CD4-positive, alpha-beta memory T cell (primary cell): ENCODE measurements around the gene FGFR2. TPM values are rescaled to one million over a fixed set of nuclear protein-coding genes. Genes with fewer than 3 reads are reported as not detected.

Source experiments
- CTCF ChIA-PET: fragments of 350-600 bp; sonication (Branson Sonifier 250); formaldehyde crosslinking; loops from one replicate; lab custom pipeline; 2021; ENCODE audit warnings: inconsistent platforms; ENCODE audit not compliant: partially characterized antibody; lab: Charles Lee
- POLR2A ChIA-PET: fragments of 350-600 bp; sonication (Branson Sonifier 250); formaldehyde crosslinking; loops from one replicate; lab custom pipeline; 2021; ENCODE audit not compliant: partially characterized antibody; lab: Charles Lee
- DNase-seq, 5 donors: peaks; one replicate each; pipeline versions ENCODE4 v3.0.0 to v3.0.0-alpha.2; 2020 to 2022; ENCODE audit warnings: mixed read lengths in 1 of 5
- H3K27ac ChIP-seq: one replicate; pipeline ENCODE4 v1.7.0; 2013; ENCODE audit warnings: low read depth, low read length
- H3K27me3 ChIP-seq: 2 replicates; pipeline ENCODE4 v1.7.0; 2013; ENCODE audit warnings: mild to moderate bottlenecking, low read length, moderate library complexity; ENCODE audit not compliant: insufficient read depth
- H3K36me3 ChIP-seq: 2 replicates; pipeline ENCODE4 v1.7.0; 2013; ENCODE audit warnings: mild to moderate bottlenecking, low read length, moderate library complexity; ENCODE audit not compliant: insufficient read depth
- H3K4me1 ChIP-seq: 2 replicates; pipeline ENCODE4 v1.7.0; 2013; ENCODE audit warnings: mild to moderate bottlenecking, low read length, moderate library complexity; ENCODE audit not compliant: insufficient read depth
- H3K4me3 ChIP-seq, 2 donors: one replicate each; pipeline ENCODE4 v1.7.0; 2013; ENCODE audit warnings: low read length in 2 of 2, mild to moderate bottlenecking in 1 of 2
- H3K9me3 ChIP-seq, 2 donors: one replicate each; pipeline ENCODE4 v1.7.0; 2013; ENCODE audit warnings: low read length in 2 of 2, control low read depth in 1 of 2; ENCODE audit not compliant: control insufficient read depth in 1 of 2
- H3K27ac Mint-ChIP-seq, 7 donors: one replicate each; pipeline ENCODE4 v1.8.0; 2020 to 2021; ENCODE audit warnings: mixed read lengths in 7 of 7, mild to moderate bottlenecking in 6 of 7, inconsistent platforms in 3 of 7, moderate library complexity in 3 of 7
- H3K27me3 Mint-ChIP-seq, 2 donors: one replicate each; pipeline ENCODE4 v1.8.0; 2020 to 2021; ENCODE audit warnings: mixed read lengths in 2 of 2
- H3K36me3 Mint-ChIP-seq, 2 donors: one replicate each; pipeline ENCODE4 v1.8.0; 2020 to 2021; ENCODE audit warnings: mixed read lengths in 2 of 2, inconsistent platforms in 1 of 2, mild to moderate bottlenecking in 1 of 2
- H3K4me1 Mint-ChIP-seq, 4 donors: one replicate each; pipeline ENCODE4 v1.8.0; 2020 to 2021; ENCODE audit warnings: mixed read lengths in 4 of 4, mild to moderate bottlenecking in 1 of 4
- H3K4me3 Mint-ChIP-seq, 8 donors: one replicate each; pipeline ENCODE4 v1.8.0; 2020 to 2021; ENCODE audit warnings: mixed read lengths in 8 of 8, mild to moderate bottlenecking in 7 of 8, moderate library complexity in 6 of 8, inconsistent platforms in 3 of 8
- H3K9me3 Mint-ChIP-seq, 8 donors: one replicate each; pipeline ENCODE4 v1.8.0; 2020 to 2021; ENCODE audit warnings: mixed read lengths in 8 of 8, mild to moderate bottlenecking in 5 of 8, inconsistent platforms in 3 of 8, moderate library complexity in 1 of 8
- intact Hi-C: fragments of 100-400 bp; cut with micrococcal nuclease; formaldehyde crosslinking; loops from one replicate; pipeline ENCODE4 v1.15.1; 2023
- polyA plus RNA-seq, 2 donors: library from polyadenylated mRNA; unstranded; fragments of 300-500 nt; fragmentation: Illumina TruSeq; gene quantifications; one replicate each; pipeline ENCODE4 v1.2.3, GENCODE V29; 2021
- total RNA-seq, 2 experiments: library from RNA; stranded (reverse); gene quantifications; one replicate each; pipeline ENCODE4 v1.2.3, GENCODE V29; 2021

FGFR2 gene
- total and polyA plus RNA-seq, 4 experiments from 2014 or later: 0.58 to 1.0 (median 0.90) TPM; not detected in 1

DNA sequence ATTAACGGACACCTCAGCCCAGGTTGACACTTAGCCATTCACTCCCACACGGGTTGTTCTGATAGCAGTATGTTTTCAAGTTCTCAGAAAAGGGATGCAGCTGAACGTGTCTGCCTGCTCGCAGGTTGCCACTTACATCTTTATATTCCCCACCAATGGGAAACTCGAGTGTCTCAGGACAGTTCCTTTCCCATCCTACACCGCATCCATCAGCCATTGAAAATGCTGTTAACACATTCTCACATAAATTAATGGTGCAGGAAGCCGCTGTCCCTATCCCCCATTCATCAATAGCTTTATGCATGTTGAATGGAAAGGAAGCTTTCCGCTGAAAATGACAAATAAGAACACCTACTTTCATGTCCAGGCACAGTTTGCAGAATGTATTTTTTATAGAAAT lies 1.7 kb upstream of the FGFR2 start:
- intact Hi-C loops: no loop called here
- H3K4me1 Mint-ChIP-seq: peaks cover 4 to 8% (median 6%) of the 10 kb centered on the region in 4 donors
- H3K27ac Mint-ChIP-seq: no peak overlapping the region
- peaks cover 22 to 30% of the 10 kb centered on the region in 2 donors for H3K27me3 Mint-ChIP-seq
- Histone ChIP-seq H3K4me1 (peaks cover 3% of the 10 kb centered on the region), H3K27me3 (peaks cover 7% of the 10 kb centered on the region), H3K9me3 (no peaks in the 10 kb centered on the region), H3K27ac (no peak overlapping the region), H3K4me3 (no peak overlapping the region), H3K36me3 (no peaks in the 10 kb centered on the region)
- POLR2A ChIA-PET: no interaction called here
- H3K36me3 Mint-ChIP-seq: no peaks in the 10 kb centered on the region
- H3K4me3 Mint-ChIP-seq: no peak overlapping the region
- no peak for DNase-seq
- H3K9me3 Mint-ChIP-seq: no peaks in the 10 kb centered on the region
- CTCF ChIA-PET: no interaction called here

DNA sequence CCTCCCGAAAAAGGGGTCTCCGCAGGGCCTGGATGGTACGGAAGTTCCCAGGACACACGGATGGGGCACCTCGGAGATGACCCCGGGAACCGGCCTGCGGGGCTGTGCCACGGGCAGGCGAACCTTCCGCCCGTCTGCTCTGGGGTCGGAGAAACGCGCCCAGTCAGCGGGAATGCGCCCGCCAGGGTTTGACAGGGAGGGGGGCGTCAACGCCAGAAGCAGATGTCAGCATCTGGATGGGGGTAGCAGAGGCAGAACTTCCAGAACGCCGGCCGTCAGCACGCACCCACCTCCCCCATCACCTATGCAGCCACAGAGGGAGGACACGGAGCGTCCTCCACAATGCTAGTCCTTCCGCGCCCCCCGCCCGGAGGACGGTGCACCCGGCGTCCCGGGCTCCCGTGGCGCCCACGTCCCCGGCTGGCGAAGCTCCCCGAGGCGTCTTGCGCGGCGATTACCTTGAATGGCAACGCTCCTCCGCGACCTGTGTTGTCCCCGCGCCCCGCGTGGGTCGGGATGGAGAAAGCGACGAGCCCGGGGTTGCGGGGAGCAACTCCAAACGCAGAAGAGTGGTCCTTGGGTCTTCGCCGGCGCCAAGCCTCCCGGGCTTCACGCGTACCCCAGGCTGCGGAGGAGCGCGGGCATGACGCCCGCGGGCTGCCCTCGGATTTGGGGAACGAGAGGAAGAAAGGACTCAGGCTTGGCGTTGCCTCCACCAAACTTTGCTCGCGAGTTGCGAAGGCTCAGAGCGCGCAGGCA lies 561 bp downstream of the FGFR2 start:
- CTCF ChIA-PET: no interaction called here
- H3K4me1 ChIP-seq: peaks cover 3% of the 10 kb centered on the region
- intact Hi-C loops: no loop called here
- H3K9me3 ChIP-seq: no peaks in the 10 kb centered on the region
- no peak overlapping the region for H3K4me3 ChIP-seq
- H3K36me3 Mint-ChIP-seq: no peaks in the 10 kb centered on the region
- peaks cover 22 to 31% of the 10 kb centered on the region in 2 donors for H3K27me3 Mint-ChIP-seq
- no peak for DNase-seq
- POLR2A ChIA-PET: no interaction called here
- H3K9me3 Mint-ChIP-seq: no peaks in the 10 kb centered on the region
- H3K27me3 ChIP-seq: peaks cover 7% of the 10 kb centered on the region
- no peak overlapping the region for H3K27ac ChIP-seq
- peaks cover 4 to 8% (median 6%) of the 10 kb centered on the region in 4 donors for H3K4me1 Mint-ChIP-seq
- no peak overlapping the region for H3K4me3 Mint-ChIP-seq
- no peak overlapping the region for H3K27ac Mint-ChIP-seq
- no peaks in the 10 kb centered on the region for H3K36me3 ChIP-seq

DNA sequence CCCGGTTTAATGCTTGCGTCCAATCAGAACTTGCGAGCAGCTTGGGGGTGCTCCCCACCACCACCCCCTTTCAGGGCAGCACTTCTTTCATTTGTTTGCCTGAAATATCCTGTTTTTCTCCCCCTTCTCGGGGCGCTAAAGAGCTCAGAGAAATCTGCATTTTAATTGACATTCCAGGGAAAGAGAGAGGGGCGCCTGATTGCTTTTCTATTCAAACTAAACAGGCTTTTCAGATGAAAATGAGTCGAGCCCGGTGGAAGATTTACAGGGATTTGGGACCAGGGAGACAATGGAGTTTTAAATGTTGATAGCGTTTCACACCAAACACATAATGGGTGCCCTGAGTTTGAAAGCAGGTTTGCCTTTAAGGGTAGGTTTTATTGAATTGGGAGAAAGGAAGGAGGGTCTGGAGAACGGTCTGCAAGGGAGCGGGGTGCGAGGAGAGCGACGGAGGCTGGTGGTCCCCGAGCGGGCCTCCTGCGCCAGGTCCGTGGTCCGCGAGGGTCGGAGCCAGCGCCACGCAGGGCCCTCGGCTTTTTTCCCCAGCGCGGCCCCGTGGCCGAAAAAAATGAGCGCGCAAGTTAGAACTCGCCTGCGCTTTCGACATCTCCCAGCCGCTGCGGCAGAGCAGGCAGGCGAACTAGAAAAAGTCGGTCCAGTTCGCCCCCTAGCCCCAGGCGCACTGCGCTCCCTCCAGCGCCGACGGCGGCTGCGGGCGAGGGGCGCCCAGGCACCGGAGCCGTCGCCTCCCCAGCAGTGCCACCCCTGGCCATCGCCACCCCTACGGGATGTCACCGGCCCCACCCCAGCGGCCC lies 1.3 kb downstream of the FGFR2 start:
- H3K27ac Mint-ChIP-seq: no peak overlapping the region

DNA sequence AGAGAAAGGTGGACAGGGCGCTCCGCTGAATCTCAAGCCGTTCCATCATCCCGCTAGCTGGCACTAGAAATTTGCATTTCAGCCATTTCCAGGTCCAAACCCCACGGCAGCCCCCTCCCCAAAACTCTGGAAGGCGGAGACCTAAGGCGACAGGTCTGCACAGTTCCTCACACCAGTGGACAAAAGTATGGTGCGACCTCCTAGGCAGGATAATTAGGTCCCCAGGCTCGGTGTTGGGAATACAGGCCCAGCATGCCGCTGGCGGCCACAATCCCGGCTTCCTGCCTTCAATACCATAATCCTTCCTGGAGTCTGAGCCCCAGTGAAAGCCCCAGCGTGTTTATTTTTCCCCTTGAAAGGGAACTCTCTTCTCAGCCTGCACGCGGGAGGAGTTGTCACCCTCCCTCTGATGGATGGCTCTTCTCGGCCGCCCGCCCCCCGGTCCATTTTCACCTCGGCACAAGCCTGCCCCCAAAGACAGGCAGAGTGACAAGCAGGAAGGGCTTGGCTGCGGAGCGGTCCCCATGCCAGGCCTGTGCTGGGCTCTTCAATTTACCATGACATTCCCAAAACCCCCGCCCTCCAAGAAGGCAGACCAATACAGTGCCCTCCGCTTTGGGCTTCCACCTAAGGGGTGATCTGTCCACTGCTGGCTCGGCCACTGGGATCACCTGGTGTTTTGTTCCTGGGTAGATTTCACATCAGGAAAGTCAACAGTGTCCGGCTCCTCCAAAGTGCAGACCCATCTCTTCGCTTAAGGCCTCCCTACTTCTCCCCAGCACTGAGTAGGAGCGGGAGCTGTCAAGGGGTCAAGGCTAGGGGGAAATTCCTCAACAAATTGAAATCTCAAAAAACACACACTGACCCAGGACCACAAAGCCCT lies 2.2 kb downstream of the FGFR2 start:
- H3K4me1 ChIP-seq: peaks cover 3% of the 10 kb centered on the region
- Mint-ChIP-seq H3K9me3 (peaks cover 0 to 1% (median 0%) of the 10 kb centered on the region in 8 donors), H3K4me3 (peak overlapping the region in 2 of 8 donors; percentile 49 to 73), H3K36me3 (no peaks in the 10 kb centered on the region), H3K27me3 (peaks cover 22 to 30% of the 10 kb centered on the region in 2 donors), H3K4me1 (peaks cover 4 to 8% (median 6%) of the 10 kb centered on the region in 4 donors), H3K27ac (no peak overlapping the region)
- H3K9me3 ChIP-seq: no peaks in the 10 kb centered on the region
- intact Hi-C loops: no loop called here
- ChIA-PET CTCF (no interaction called here), POLR2A (no interaction called here)
- H3K4me3 ChIP-seq: no peak overlapping the region
- H3K27ac ChIP-seq: no peak overlapping the region
- no peak for DNase-seq
- H3K27me3 ChIP-seq: peaks cover 7% of the 10 kb centered on the region
- no peaks in the 10 kb centered on the region for H3K36me3 ChIP-seq

More for the DNA sequence above, 1.3 kb downstream of the FGFR2 start:
- ChIA-PET CTCF (no interaction called here), POLR2A (no interaction called here)
- no peak overlapping the region for H3K4me3 ChIP-seq
- H3K9me3 ChIP-seq: no peaks in the 10 kb centered on the region
- no peaks in the 10 kb centered on the region for H3K36me3 Mint-ChIP-seq
- intact Hi-C loops: no loop called here
- no peaks in the 10 kb centered on the region for H3K36me3 ChIP-seq
- DNase-seq: no peak
- H3K27me3 ChIP-seq: peaks cover 7% of the 10 kb centered on the region
- H3K27ac ChIP-seq: no peak overlapping the region
- no peaks in the 10 kb centered on the region for H3K9me3 Mint-ChIP-seq
- peaks cover 3% of the 10 kb centered on the region for H3K4me1 ChIP-seq
- peaks cover 4 to 8% (median 6%) of the 10 kb centered on the region in 4 donors for H3K4me1 Mint-ChIP-seq
- peak overlapping the region in 7 of 8 donors; percentile 33 to 80 (median 69) for H3K4me3 Mint-ChIP-seq
- peaks cover 22 to 32% of the 10 kb centered on the region in 2 donors for H3K27me3 Mint-ChIP-seq

DNA sequence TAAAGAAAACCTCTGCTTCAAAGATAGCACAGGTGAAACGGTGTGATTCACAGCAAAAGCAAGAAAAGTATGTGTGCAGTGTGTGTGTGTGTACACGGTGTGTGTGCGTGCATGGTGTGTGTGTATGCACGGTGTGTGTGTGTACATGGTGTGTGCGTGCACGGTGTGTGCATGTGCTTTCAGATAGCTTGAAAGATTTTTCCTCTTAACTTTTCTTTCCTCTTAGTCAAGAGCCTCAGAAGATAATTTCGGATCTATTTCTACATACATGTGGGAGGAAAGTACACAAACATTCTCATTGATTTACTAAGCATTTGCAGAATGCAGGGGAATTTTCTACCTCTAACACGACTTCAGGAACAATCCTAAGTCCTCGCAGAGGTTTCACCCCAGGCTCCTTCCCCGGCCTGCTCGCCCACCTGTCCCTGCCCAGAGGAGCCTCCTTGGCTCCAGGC lies 2.9 kb downstream of the FGFR2 start:
- peaks cover 17 to 26% of the 10 kb centered on the region in 2 donors for H3K27me3 Mint-ChIP-seq
- H3K27ac Mint-ChIP-seq: no peak overlapping the region
- H3K27me3 ChIP-seq: peaks cover 7% of the 10 kb centered on the region
- H3K4me3 Mint-ChIP-seq: peak overlapping the region in 1 of 8 donors; percentile 8
- H3K4me3 ChIP-seq: no peak overlapping the region
- H3K4me1 Mint-ChIP-seq: peaks cover 4 to 8% (median 6%) of the 10 kb centered on the region in 4 donors
- no peak for DNase-seq
- ChIA-PET CTCF (no interaction called here), POLR2A (no interaction called here)
- H3K36me3 ChIP-seq: no peaks in the 10 kb centered on the region
- H3K36me3 Mint-ChIP-seq: no peaks in the 10 kb centered on the region
- H3K9me3 Mint-ChIP-seq: peaks cover 0 to 2% (median 0%) of the 10 kb centered on the region in 8 donors
- no peaks in the 10 kb centered on the region for H3K9me3 ChIP-seq
- no peak overlapping the region for H3K27ac ChIP-seq
- intact Hi-C loops: no loop called here
- H3K4me1 ChIP-seq: peaks cover 3% of the 10 kb centered on the region

DNA sequence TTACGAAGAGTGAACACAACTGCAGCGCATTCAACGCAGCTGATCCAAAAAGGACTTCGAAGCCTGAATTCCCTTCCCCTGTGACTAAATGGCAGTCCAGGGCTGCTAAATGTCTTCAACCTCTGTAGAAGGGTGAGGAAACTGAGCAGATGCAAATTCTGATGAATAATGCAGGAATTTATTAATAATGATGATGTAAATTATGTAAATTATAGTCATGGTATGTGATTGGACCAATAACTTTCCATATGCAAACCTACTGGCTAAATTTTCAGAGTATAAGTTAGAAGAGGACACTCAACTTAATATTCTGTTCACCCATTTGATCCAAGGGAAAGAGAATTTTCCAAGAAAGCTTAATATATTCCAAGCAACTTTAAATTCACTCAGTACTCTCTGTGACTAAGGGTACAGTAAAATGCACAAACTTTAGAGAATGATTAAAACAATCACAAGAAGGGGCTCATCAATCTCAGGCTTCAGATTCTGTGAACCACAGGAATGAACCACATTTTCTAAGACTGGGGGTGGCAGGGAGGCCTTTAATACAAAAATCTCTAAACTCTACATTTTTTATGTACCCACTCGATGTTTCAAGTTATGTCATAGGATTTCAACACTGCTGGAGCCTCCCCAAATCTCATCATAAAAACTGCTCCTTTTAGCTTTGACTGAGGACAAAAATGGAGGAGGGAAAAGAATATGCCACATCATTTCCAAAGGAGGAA lies 3.5 kb downstream of the FGFR2 start:
- Mint-ChIP-seq H3K27ac (no peak overlapping the region), H3K9me3 (peaks cover 0 to 2% (median 0%) of the 10 kb centered on the region in 8 donors), H3K4me3 (no peak overlapping the region), H3K27me3 (peaks cover 17 to 22% of the 10 kb centered on the region in 2 donors), H3K4me1 (peaks cover 4 to 8% (median 6%) of the 10 kb centered on the region in 4 donors), H3K36me3 (no peaks in the 10 kb centered on the region)
- POLR2A ChIA-PET: no interaction called here
- H3K27me3 ChIP-seq: peaks cover 7% of the 10 kb centered on the region
- no peak overlapping the region for H3K4me3 ChIP-seq
- no peaks in the 10 kb centered on the region for H3K36me3 ChIP-seq
- H3K27ac ChIP-seq: no peak overlapping the region
- intact Hi-C loops: no loop called here
- H3K9me3 ChIP-seq: no peaks in the 10 kb centered on the region
- peaks cover 3% of the 10 kb centered on the region for H3K4me1 ChIP-seq
- no peak for DNase-seq
- CTCF ChIA-PET: no interaction called here
